AG08396 (cell line): ENCODE data around the gene BABAM2.
"Not testable (repeated sequence)": the region's sequence is repeated elsewhere in the genome, so short reads cannot be mapped to it uniquely, and the experiment has no call there.

Experiments
- DNase-seq: peaks from one replicate; pipeline ENCODE4 v3.0.0; 2012; ENCODE audit warnings: low spot score, mixed read lengths

The BABAM2 gene

GRCh38 chr2:27946530-27947060 is 56.1 kb downstream of the BABAM2 start:
- no peak for DNase-seq

- no peak for DNase-seq
Measured at GRCh38 chr2:27952070-27952469, 61.5 kb downstream of the BABAM2 start.

- no peak for DNase-seq
Measured at GRCh38 chr2:27953077-27953476, 62.5 kb downstream of the BABAM2 start.

GRCh38 chr2:27954221-27954673 is 63.7 kb downstream of the BABAM2 start:
- no peak for DNase-seq

- DNase-seq, result peak; percentile 43
Measured at GRCh38 chr2:27954771-27955383, 64.3 kb downstream of the BABAM2 start.

- no peak for DNase-seq
Measured at GRCh38 chr2:27955384-27956161, 65.0 kb downstream of the BABAM2 start.

- no peak for DNase-seq
Measured at GRCh38 chr2:27956888-27957287, 66.4 kb downstream of the BABAM2 start.

- DNase-seq, result no peak
Measured at GRCh38 chr2:27958711-27959378, 68.3 kb downstream of the BABAM2 start.

GRCh38 chr2:27959496-27959895 is 69.0 kb downstream of the BABAM2 start:
- DNase-seq, result no peak

- DNase-seq, result peak; percentile 63
Measured at GRCh38 chr2:27960237-27960912, 69.8 kb downstream of the BABAM2 start.

GRCh38 chr2:27962006-27962405 is 71.5 kb downstream of the BABAM2 start:
- no peak for DNase-seq

- DNase-seq, result no peak
Measured at GRCh38 chr2:27963472-27963871, 72.9 kb downstream of the BABAM2 start.

- no peak for DNase-seq
Measured at GRCh38 chr2:27964067-27964466, 73.5 kb downstream of the BABAM2 start.

- no peak for DNase-seq
Measured at GRCh38 chr2:27965841-27966240, 75.3 kb downstream of the BABAM2 start.

GRCh38 chr2:27966466-27966865 is 75.9 kb downstream of the BABAM2 start:
- no peak for DNase-seq

- DNase-seq, result no peak
Measured at GRCh38 chr2:27967076-27967475, 76.5 kb downstream of the BABAM2 start.

- DNase-seq, result not testable (repeated sequence)
Measured at GRCh38 chr2:27968045-27968444, 77.5 kb downstream of the BABAM2 start.

GRCh38 chr2:27968957-27969356 is 78.4 kb downstream of the BABAM2 start:
- not testable (repeated sequence) for DNase-seq

- DNase-seq, result no peak
Measured at GRCh38 chr2:27972311-27972710, 81.8 kb downstream of the BABAM2 start.

- no peak for DNase-seq
Measured at GRCh38 chr2:27973592-27973991, 83.1 kb downstream of the BABAM2 start.

GRCh38 chr2:27976308-27976707 is 85.8 kb downstream of the BABAM2 start:
- no peak for DNase-seq

- DNase-seq, result peak; percentile 27
Measured at GRCh38 chr2:27977731-27978312, 87.3 kb downstream of the BABAM2 start.
